Stimulated activated CD4-positive, alpha-beta T cell treated with anti-CD3 and anti-CD28 coated beads, Interleukin-15, amount 100 ng/mL, for 24 hours (primary cell): Measurements from ENCODE around the gene CCDC138.

Source experiments
- DNase-seq: peaks from one replicate; pipeline ENCODE4 v3.0.0-alpha.2; 2020

The CCDC138 gene

GRCh38 chr2:108919571-108920373 is 133.2 kb downstream of the CCDC138 start:
- DNase-seq = no peak

GRCh38 chr2:108920686-108921085 is 134.1 kb downstream of the CCDC138 start:
- DNase-seq = no peak

- no peak for DNase-seq
These were observed 134.8 kb downstream of the CCDC138 start for GRCh38 chr2:108921096-108922030.

GRCh38 chr2:108922141-108922915 is 135.8 kb downstream of the CCDC138 start:
- no peak for DNase-seq

- no peak for DNase-seq
These were observed 136.6 kb downstream of the CCDC138 start for GRCh38 chr2:108923019-108923700.

- DNase-seq = no peak
These were observed 137.4 kb downstream of the CCDC138 start for GRCh38 chr2:108923736-108924579.

GRCh38 chr2:108924580-108925251 is 138.1 kb downstream of the CCDC138 start:
- no peak for DNase-seq

GRCh38 chr2:108925286-108925685 is 138.7 kb downstream of the CCDC138 start:
- no peak for DNase-seq

- DNase-seq = no peak
These were observed 139.2 kb downstream of the CCDC138 start for GRCh38 chr2:108925735-108926134.
